ENCODE results near the gene DENND1A.

DNA sequence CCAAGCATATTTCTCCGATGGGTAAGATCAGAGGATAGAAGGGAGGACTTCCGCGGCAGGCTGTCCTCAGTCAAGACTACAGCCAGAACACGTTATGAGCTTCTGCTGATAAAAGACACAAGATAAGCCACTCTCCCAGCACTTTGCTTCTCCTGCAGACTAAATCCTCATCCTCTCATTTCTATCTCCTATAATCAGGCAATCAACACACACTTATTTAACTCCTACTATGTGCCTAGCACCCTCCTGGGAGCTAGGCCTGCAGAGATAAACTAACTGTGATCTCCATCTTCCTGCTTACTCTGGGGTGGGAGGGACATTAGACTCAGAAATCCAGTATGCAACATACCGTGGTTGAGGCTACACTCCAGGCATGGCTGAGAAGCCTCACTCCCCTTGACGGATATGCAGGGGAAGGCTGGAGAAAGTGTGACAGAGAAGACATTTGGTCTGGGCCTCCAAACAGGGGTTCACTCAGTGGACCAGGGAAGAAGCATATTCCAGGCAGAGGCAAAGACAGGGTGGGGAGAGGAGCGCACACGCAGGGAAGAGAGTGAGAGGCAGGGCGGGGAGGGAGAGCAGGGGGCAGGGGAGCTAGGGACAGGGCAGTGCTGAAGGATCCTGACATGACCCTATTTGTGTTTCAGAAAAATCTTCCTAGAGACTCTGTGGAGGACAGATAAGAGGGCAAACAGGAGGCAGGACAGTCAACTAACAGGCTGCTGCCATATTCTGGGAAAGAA lies 274.1 kb downstream of the DENND1A start:
- no peak for TF ChIP-seq CTCF (IDR thresholded peaks at IDR 0.05)
- TF ChIP-seq POLR2A (IDR thresholded peaks at IDR 0.05): no peak

All from adrenal gland (tissue), 5 donors.